ENCODE results near the gene RPS18.

GRCh38 chr6:33273924-33274902 is 2.3 kb downstream of the RPS18 start:
- TF ChIP-seq CTCF (IDR thresholded peaks at IDR 0.05; ENCODE audit: insufficient read depth, low read length, poor library complexity, severe bottlenecking): no peak
- TF ChIP-seq EZH2phosphoT487 (conservative IDR thresholded peaks at IDR 0.05; ENCODE audit: low read length): no peak

All from SU-DHL-6 (cell line).